Lower leg skin (tissue), 4 donors: ENCODE results near the gene DDX10. TPM values are rescaled to one million over a fixed set of nuclear protein-coding genes. Genes with fewer than 3 reads are reported as not detected.

Experiments used
- DNase-seq, 2 donors: peaks; one replicate each; pipeline ENCODE4 v3.0.0-alpha.2; 2019; ENCODE audit warnings: low spot score in 2 of 2
- H3K4me3 ChIP-seq: fragments of 200-600 bp; sonication (generic); 2 replicates; pipeline ENCODE4 v1.5.1; 2017; ENCODE audit warnings: mild to moderate bottlenecking, low read depth; ENCODE audit not compliant: poor library complexity, severe bottlenecking
- POLR2A ChIP-seq, 2 donors: fragments of 450-650 bp; IDR thresholded peaks; one replicate each; pipeline ENCODE4 v1.6.1; 2016 to 2017; ENCODE audit warnings: antibody characterized with exemption in 2 of 2, mild to moderate bottlenecking in 1 of 2, moderate library complexity in 1 of 2
- WGBS, 2 donors: methylation state at CpG; one replicate each; pipeline ENCODE4 v1.1.5; 2018; 5-methylcytosine and 5-hydroxymethylcytosine counted together
- intact Hi-C: fragments of 100-400 bp; cut with DNase I; formaldehyde crosslinking; loops from one replicate; pipeline ENCODE4 v1.15.0; 2023; ENCODE audit warnings: low total_unique reads
- total RNA-seq, 4 donors: library from RNA; depleted of rRNA; stranded (reverse); fragments of >200 nt; gene quantifications; one replicate each; pipeline ENCODE4 v1.1.0, GENCODE V29; 2016
- TF ChIP-seq, protein P1 (sequence below), 3 donors: fragments of 450-650 bp; IDR thresholded peaks; one replicate each; pipeline ENCODE4 v1.5.1; 2016; ENCODE audit warnings: antibody characterized with exemption in 3 of 3, mild to moderate bottlenecking in 3 of 3, moderate library complexity in 2 of 3

The DDX10 gene
- total RNA-seq, 4 donors from 2014 or later: 18.4 to 33.5 (median 22.2) TPM

DNA sequence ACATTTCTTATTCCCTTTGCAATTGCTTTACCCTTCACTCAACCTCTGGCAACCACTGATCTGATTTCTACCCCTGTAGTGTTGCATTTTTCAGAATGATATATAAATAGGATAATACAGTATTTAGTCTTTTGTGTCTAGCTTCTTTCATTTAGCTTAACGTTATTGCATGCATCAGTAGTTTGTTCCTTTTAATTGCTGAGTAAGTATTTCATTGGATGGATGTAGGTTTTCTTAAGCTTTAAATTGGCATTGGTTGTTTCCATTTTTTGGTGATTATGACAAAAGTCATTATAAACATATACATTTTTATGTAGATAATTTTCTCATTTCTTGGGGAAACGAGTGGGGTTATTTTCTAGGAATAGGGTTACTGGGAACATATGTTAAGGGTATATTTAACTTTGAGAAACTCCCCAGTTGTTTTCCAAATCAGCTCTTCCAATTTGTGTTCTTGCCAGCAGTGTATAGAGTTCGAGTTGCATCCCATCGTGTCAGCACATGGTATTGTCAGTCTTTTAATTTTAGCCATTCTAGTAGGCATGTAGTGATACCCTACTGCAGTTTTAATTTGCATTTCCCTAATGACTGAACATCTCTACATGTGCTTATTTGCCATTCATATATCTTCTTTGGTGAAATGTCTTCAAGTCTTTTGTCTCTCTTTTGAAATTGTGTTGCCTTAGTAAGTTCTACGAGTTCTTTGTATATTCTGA lies 60.3 kb downstream of the DDX10 start:
- intact Hi-C loops: no loop called here
- 76 to 77% methylated on average over 5 of the region's 5 CpGs for whole genome bisulfite sequencing, 2 donors
- no peak for DNase-seq
- no peak overlapping the region for H3K4me3 ChIP-seq
- TF ChIP-seq, protein P1, sequence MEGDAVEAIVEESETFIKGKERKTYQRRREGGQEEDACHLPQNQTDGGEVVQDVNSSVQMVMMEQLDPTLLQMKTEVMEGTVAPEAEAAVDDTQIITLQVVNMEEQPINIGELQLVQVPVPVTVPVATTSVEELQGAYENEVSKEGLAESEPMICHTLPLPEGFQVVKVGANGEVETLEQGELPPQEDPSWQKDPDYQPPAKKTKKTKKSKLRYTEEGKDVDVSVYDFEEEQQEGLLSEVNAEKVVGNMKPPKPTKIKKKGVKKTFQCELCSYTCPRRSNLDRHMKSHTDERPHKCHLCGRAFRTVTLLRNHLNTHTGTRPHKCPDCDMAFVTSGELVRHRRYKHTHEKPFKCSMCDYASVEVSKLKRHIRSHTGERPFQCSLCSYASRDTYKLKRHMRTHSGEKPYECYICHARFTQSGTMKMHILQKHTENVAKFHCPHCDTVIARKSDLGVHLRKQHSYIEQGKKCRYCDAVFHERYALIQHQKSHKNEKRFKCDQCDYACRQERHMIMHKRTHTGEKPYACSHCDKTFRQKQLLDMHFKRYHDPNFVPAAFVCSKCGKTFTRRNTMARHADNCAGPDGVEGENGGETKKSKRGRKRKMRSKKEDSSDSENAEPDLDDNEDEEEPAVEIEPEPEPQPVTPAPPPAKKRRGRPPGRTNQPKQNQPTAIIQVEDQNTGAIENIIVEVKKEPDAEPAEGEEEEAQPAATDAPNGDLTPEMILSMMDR (IDR thresholded peaks at IDR 0.05): no peak
- TF ChIP-seq POLR2A (IDR thresholded peaks at IDR 0.05): no peak

DNA sequence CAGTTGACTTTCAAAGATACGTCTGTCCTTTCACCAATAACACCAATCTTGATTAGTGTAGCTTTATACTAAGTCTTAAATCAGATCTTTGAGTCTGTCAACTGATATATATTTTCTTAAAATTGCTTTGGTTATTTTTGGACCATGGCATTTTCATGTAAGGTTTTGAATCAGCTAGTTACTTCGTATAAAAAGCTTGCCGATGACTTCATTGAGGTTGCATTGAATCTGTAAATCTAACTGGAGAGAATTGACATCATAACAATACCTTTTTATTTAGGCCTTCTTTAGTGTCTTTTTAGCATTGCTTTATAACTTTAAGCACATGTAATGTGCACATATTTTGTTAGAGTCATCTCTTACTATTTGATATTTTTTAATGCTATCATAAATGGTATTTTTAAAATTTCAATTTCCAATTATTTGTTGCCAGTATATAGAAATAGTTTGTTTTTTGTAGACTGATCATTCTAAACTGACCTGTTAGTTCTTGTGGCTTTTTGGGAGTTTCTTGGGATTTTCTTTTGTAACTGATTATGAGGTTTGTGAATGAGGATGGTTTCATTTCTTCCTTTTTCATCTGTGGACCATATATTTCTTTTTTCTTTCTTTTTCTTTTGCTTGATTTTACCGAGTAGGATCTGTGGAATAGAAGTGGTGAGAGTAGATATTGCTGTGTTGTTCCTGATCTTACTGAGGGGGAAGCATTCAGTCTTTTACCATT lies 61.4 kb downstream of the DDX10 start:
- intact Hi-C loops: no loop called here
- TF ChIP-seq, protein P1 (IDR thresholded peaks at IDR 0.05): no peak
- no peak for TF ChIP-seq POLR2A (IDR thresholded peaks at IDR 0.05)
- no peak for DNase-seq
- no peak overlapping the region for H3K4me3 ChIP-seq
- WGBS, 2 donors: 85 to 88% methylated on average over 4 of the region's 4 CpGs

DNA sequence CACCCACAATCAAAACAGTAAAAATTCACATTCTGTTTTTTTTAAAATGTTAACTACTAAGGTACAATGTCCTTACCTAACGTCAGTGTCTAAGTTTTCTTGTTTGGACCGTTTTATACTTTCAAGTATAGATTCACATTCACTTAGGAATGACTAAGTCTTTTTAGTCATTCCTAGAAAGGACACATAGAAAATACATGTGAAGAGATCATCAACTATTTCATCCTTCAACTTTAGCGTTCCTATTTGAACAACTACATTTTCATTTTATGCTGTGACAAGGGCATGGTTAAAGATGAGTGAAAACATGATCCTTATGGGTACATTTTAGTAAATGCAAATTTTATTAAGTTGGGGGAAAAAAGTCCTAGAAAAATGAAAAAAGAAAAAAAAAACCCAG lies 62.8 kb downstream of the DDX10 start:
- 94 to 97% methylated on average over 3 of the region's 3 CpGs for WGBS, 2 donors

DNA sequence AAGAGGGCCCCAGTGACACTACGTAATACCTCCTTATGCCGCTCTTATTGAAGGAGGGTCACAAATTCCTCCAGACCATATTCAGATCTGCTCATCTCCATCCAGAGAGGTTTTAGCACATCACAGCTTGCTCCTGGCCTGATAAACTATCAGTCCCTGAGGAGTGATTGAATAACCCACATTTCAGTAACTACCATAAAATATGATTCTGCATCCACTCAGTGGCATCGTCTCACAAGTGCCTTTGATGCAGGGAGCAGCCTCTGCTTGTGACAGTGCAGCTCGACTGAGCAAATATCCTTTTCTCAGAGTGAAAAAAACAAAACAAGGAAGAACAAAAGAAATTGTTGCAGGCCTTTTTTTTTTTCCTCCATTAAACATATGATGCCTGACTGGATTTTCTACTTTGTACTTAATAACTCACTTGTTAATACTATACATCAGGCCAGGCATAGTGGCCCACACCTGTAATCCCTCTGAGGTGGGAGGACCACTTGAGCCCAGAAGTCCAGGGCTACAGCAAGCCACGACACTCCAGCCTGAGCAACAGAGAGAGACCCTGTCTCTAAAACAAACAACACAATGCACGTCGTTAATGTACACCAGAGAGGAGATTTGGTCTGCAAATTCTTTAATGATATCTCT lies 64.5 kb downstream of the DDX10 start:
- H3K4me3 ChIP-seq: no peak overlapping the region
- TF ChIP-seq, protein P1 (IDR thresholded peaks at IDR 0.05): no peak
- no peak for DNase-seq
- intact Hi-C loops: no loop called here
- WGBS, 2 donors: 90 to 92% methylated on average over 7 of the region's 7 CpGs

More for the DNA sequence above, 62.8 kb downstream of the DDX10 start:
- intact Hi-C loops: no loop called here
- H3K4me3 ChIP-seq: no peak overlapping the region
- no peak for TF ChIP-seq POLR2A (IDR thresholded peaks at IDR 0.05)
- no peak for DNase-seq

DNA sequence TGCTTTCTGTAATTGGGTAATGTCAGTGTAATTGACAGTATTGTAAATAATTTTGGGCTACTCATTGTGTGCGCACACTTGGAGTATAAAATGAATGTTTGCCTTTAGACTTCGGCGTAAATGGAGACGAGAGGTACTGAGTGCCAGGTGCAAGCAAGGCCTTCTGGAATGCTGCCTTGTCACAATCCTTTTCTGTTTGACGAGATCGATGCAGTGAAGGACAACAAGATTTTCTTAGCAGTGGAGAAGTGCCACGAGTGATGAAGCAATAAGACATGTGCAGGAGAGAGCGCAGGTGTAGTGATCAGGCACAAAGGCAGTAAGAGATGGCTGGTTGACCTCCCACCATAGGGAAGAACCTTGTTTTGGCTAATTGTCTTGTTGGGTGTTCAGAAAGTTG lies 67.5 kb downstream of the DDX10 start:
- 91 to 94% methylated on average over 8 of the region's 8 CpGs for WGBS, 2 donors
- intact Hi-C loops: no loop called here
- no peak overlapping the region for H3K4me3 ChIP-seq
- no peak for TF ChIP-seq POLR2A (IDR thresholded peaks at IDR 0.05)
- TF ChIP-seq, protein P1 (IDR thresholded peaks at IDR 0.05): no peak
- DNase-seq: no peak

DNA sequence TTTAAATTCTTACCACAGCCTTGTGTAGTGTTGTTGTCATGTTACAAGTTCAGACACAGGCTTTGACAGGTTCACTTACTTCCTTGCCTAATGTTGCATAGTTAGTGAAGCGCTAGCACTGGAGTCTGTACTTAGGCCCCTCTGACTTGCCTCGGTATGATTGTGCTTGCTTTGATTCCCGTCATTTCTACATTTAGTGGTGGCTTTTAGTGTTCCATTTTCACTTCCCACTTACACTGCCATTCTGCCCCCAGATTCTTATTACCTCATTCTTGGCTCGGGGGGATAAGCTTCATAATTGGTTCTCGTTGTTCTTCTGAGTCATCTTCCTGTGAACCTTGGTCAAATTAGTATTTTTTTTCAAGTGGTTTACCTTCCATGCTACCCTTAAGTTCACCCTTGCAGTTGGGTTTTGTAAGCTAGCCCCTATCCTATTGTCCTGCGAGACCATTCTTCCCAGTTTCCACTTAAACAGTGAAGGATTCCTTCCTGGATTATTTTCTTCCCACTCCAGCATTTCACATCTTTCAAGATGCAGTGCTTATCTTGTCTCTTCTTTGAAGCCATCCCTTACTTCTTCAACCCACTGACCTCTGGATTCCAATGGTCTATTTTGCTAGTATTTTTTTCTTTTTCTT lies 68.7 kb downstream of the DDX10 start:
- TF ChIP-seq POLR2A (IDR thresholded peaks at IDR 0.05): no peak
- TF ChIP-seq, protein P1 (IDR thresholded peaks at IDR 0.05): no peak
- 49% methylated on average over 6 of the region's 6 CpGs for WGBS, 2 donors

More for the DNA sequence above, 68.7 kb downstream of the DDX10 start:
- H3K4me3 ChIP-seq: no peak overlapping the region
- no peak for DNase-seq
- intact Hi-C loops: no loop called here
